Stimulated activated CD4-positive, alpha-beta T cell treated with anti-CD3 and anti-CD28 coated beads, TNF-alpha, amount 100 ng/mL, for 1 hour (primary cell): ENCODE results near the gene UVRAG.
"Not testable (repeated sequence)": the region's sequence is repeated elsewhere in the genome, so short reads cannot be mapped to it uniquely, and the experiment has no call there.

Experiments
- DNase-seq, 3 donors: peaks; one replicate each; pipeline ENCODE4 v3.0.0-alpha.2; 2020; ENCODE audit warnings: low read depth in 3 of 3, low spot score in 1 of 3

UVRAG gene

GRCh38 chr11:76049511-76049910 is 234.5 kb downstream of the UVRAG start:
- no peak for DNase-seq

DNA sequence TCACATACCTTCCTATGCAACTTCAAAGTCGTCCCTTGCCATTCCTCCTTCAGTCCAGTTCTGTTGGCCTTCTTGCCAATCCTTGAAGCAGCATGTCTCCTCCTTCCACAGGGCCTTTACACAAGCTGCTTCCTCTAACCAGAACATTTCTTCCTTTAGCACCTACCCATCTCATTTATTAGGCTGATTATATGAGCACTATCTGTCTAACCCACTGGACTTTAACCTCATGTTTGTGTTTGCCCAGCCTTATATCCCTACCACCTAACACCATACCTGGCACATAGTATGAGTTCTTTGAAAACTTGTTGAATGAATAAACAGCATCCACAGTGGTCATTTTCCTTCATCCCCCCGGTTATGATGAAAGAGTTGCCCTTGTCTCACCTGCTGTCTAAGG is 236.9 kb downstream of the UVRAG start:
- DNase-seq: no peak

- no peak for DNase-seq
Measured at GRCh38 chr11:76054330-76054729, 239.3 kb downstream of the UVRAG start.

DNA sequence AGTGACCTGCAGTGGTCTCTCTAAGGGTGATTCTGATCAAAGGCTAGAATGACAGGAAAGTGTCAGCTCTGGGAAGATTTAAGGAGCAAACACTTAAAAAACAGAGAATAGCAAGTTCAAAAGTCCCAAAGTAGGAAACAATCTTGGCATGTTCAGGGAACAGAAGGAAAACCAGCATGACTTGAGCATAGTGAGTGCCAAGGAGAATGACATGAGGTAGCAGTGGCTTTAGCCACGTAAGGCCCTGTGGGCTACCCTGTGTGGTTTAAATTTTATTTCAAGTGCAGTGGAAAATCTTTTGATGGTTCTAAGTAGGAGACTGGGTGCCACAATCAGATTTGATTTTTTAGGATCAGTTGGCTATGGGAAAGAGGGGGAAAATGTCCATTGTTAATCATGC is 241.9 kb downstream of the UVRAG start:
- DNase-seq: no peak

DNA sequence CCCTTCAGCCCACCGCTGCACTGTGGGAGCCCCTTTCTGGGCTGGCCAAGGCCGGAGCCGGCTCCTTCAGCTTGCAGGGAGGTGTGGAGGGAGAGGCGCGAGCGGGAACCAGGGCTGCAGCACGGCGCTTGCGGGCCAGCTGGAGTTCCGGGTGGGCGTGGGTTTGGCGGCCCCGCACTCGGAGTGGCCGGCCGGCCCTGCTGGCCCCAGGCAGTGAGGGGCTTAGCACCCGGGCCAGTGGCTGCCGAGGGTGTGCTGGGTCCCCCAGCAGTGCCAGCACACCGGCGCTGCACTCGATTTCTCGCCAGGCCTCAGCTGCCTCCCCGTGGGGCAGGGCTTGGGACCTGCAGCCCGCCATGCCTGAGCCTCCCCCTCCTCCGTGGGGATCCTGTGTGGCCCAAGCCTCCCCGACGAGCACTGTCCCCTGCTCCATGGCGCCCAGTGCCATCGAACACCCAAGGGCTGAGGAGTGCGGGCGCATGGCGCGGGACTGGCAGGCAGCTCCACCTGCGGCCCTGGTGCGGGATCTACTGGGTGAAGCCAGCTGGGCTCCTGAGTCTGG is 245.5 kb downstream of the UVRAG start:
- not testable (repeated sequence) for DNase-seq

DNA sequence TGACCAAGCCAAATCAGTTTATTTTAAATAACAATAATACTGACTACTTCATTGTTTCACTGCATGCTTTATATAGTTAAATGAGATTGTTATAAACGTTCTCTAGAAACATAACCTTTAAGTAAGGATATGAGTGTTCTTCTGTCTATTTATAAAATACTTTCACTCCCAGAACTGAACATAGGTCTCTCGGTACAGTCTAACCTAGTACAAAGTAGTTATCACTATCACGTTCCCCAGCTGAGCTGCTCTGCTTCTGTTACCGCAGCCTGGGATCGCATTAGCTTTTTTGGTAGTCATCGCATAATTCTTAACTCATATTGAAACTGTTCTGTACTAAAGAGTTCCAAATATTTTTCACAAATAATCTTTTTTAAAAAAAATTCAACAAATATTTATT is 247.7 kb downstream of the UVRAG start:
- DNase-seq: no peak

- no peak for DNase-seq
Measured at GRCh38 chr11:76064192-76064591, 249.2 kb downstream of the UVRAG start.

DNA sequence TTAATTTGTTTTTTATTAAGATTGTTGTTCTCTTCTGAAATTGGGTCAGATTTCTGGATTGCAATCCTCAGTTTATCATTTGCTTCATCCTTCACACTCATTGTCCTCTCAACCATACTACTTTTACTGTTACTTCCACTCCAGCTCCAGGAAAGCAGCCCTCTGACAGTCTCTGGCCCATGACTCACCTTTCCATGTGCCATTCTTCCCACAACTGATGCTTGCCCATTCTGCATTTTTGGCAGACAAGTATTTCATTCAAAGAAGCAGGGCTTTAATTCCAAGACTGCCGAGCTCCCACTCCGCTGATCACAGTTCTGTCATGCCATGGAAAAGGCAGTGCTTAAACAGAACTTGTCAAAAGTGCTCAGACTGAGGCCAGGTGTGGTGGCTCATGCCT is 252.1 kb downstream of the UVRAG start:
- DNase-seq: no peak

DNA sequence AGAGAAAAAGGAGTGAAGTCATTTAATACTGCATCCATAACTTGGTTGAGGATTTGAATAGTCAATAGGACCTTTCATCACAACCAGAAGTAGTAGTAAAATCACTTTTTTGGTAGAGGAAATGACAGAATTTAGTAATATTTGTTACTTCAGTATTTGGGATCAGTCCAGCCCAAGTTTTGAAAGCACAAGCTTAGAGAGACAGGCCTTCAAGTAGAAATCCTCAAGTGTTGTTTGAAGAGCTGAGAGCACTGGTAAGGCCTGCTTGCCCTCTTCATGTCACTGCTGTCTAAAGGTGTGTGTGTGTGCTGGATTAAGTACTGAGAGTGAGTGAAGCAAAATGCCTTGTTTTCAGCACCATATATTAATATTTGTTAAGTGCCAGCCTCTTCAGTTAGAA is 254.0 kb downstream of the UVRAG start:
- no peak for DNase-seq

DNA sequence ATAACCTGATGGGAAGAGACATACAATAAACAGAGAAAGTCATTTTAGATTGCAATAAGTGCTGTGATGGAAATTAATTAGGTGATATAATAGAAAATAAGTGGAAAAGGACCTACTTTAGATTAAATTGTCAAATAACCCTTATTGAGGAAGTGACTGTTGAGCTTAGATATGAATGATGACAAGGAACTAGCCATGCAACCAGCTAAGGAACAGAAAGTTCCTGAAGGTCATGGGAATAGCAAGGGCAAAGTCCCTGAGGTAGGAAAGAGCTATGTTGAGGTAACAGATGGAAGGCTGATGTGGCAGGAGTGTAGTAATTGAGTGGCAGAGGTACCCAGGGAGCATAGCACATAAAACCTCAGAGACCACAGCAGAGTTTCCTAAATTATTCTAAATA is 256.1 kb downstream of the UVRAG start:
- no peak for DNase-seq

- no peak for DNase-seq
Measured at GRCh38 chr11:76073724-76074123, 258.7 kb downstream of the UVRAG start.

- no peak for DNase-seq
Measured at GRCh38 chr11:76074148-76075095, 259.4 kb downstream of the UVRAG start.

GRCh38 chr11:76075716-76076115 is 260.7 kb downstream of the UVRAG start:
- DNase-seq: no peak

GRCh38 chr11:76076253-76076652 is 261.2 kb downstream of the UVRAG start:
- not testable (repeated sequence) for DNase-seq

DNA sequence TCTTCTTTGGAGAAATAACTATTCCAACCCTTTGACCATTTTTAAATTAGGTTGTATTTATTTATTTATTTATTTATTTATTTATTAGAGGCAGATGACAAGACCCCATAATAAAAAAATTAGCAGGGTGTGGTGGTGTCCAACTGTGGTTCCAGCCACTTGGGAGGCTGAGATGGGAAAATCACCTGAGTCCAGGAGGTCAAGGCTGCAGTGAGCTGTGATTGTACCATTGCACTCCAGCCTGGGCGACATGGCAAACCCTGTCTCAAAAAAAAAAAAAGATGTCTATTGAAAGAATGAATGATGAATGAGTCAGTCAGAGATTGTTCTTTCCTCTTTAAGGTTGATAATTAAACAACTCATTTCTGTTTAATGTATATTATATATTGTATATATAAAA is 261.7 kb downstream of the UVRAG start:
- DNase-seq: no peak

GRCh38 chr11:76077575-76078150 is 262.7 kb downstream of the UVRAG start:
- DNase-seq: no peak

GRCh38 chr11:76081084-76081483 is 266.1 kb downstream of the UVRAG start:
- DNase-seq: not testable (repeated sequence)

- DNase-seq: no peak
Measured at GRCh38 chr11:76083563-76084451, 268.8 kb downstream of the UVRAG start.

- DNase-seq: no peak
Measured at GRCh38 chr11:76085270-76085669, 270.3 kb downstream of the UVRAG start.

- DNase-seq: no peak
Measured at GRCh38 chr11:76086743-76087635, 272.0 kb downstream of the UVRAG start.
